Mesenchymal stem cell (in vitro differentiated cells and primary cell): ENCODE data around the gene FMN1.
A peak's percentile ranks its signal among the peaks of the same experiment; 100 is the strongest.

Experiments
- DNase-seq: peaks from one replicate; pipeline ENCODE4 v3.0.0-alpha.2; 2013
- H2AFZ ChIP-seq: one replicate; pipeline ENCODE4 v1.6.1; 2013; ENCODE audit warnings: low read depth, mild to moderate bottlenecking, control low read depth, inconsistent platforms, low read length, moderate library complexity
- H2AK5ac ChIP-seq: 2 replicates; pipeline ENCODE4 v1.6.1; 2013; ENCODE audit warnings: low read length, moderate library complexity, mild to moderate bottlenecking, inconsistent platforms; ENCODE audit not compliant: severe bottlenecking
- H2BK120ac ChIP-seq: one replicate; pipeline ENCODE4 v1.6.1; 2013; ENCODE audit warnings: low read depth, mild to moderate bottlenecking, inconsistent platforms, low read length, moderate library complexity
- H2BK12ac ChIP-seq, 2 experiments: one replicate each; pipeline ENCODE4 v1.6.1; 2013; ENCODE audit warnings: inconsistent platforms in 2 of 2, low read length in 2 of 2, mild to moderate bottlenecking in 2 of 2, moderate library complexity in 2 of 2, control low read depth in 1 of 2
- H2BK15ac ChIP-seq: one replicate; pipeline ENCODE4 v1.6.1; 2013; ENCODE audit warnings: mild to moderate bottlenecking, low read depth, inconsistent platforms; ENCODE audit not compliant: poor library complexity, severe bottlenecking
- H2BK5ac ChIP-seq: 2 replicates; pipeline ENCODE4 v1.6.1; 2013; ENCODE audit warnings: low read depth, mild to moderate bottlenecking, low read length, control low read depth, inconsistent platforms; ENCODE audit not compliant: poor library complexity, severe bottlenecking
- H3K14ac ChIP-seq, 2 experiments: one replicate each; pipeline ENCODE4 v1.6.1; 2013; ENCODE audit warnings: inconsistent platforms in 2 of 2, low read length in 2 of 2, control low read depth in 1 of 2, mild to moderate bottlenecking in 1 of 2, moderate library complexity in 1 of 2
- H3K18ac ChIP-seq, 2 experiments: one replicate each; pipeline ENCODE4 v1.6.1; 2013; ENCODE audit warnings: inconsistent platforms in 2 of 2, low read length in 2 of 2, control low read depth in 1 of 2, low read depth in 1 of 2, mild to moderate bottlenecking in 1 of 2
- H3K23ac ChIP-seq, 2 experiments: one replicate each; pipeline ENCODE4 v1.6.1; 2013; ENCODE audit warnings: inconsistent platforms in 2 of 2, low read length in 2 of 2, mild to moderate bottlenecking in 2 of 2, moderate library complexity in 2 of 2, control low read depth in 1 of 2
- H3K27ac ChIP-seq: 2 replicates; pipeline ENCODE4 v1.5.1; 2013; ENCODE audit warnings: mild to moderate bottlenecking, moderate library complexity, low read length, control low read depth, inconsistent platforms; ENCODE audit not compliant: poor library complexity, severe bottlenecking
- H3K27me3 ChIP-seq, 2 experiments: 2 replicates each; pipeline versions ENCODE4 v1.6.1 to v1.7.0; 2013; ENCODE audit warnings: low read length in 2 of 2, mild to moderate bottlenecking in 2 of 2, moderate library complexity in 2 of 2, control low read depth in 1 of 2, inconsistent platforms in 1 of 2; ENCODE audit not compliant: control insufficient read depth in 1 of 2, insufficient read depth in 1 of 2
- H3K36me3 ChIP-seq, 2 experiments: 2 replicates each; pipeline versions ENCODE4 v1.6.1 to v1.7.0; 2013; ENCODE audit warnings: low read length in 2 of 2, control low read depth in 1 of 2, inconsistent platforms in 1 of 2, low read depth in 1 of 2, mild to moderate bottlenecking in 1 of 2; ENCODE audit not compliant: insufficient read depth in 2 of 2, control insufficient read depth in 1 of 2
- H3K4ac ChIP-seq, 2 experiments: one replicate each; pipeline ENCODE4 v1.6.1; 2013; ENCODE audit warnings: inconsistent platforms in 2 of 2, low read length in 2 of 2, mild to moderate bottlenecking in 2 of 2, moderate library complexity in 2 of 2, control low read depth in 1 of 2, low read depth in 1 of 2
- H3K4me1 ChIP-seq: 2 replicates; pipeline ENCODE4 v1.6.1; 2013; ENCODE audit warnings: low read depth, low read length, control low read depth; ENCODE audit not compliant: control insufficient read depth, insufficient read depth
- H3K4me2 ChIP-seq: 2 replicates; pipeline ENCODE4 v1.6.1; 2013; ENCODE audit warnings: low read length, mild to moderate bottlenecking, inconsistent platforms; ENCODE audit not compliant: poor library complexity, severe bottlenecking
- H3K4me3 ChIP-seq, 2 experiments: 2 replicates each; pipeline versions ENCODE4 v1.5.1 to v1.7.0; 2013; ENCODE audit warnings: low read length in 2 of 2, mild to moderate bottlenecking in 2 of 2, control low read depth in 1 of 2, low read depth in 1 of 2; ENCODE audit not compliant: insufficient read depth in 1 of 2
- H3K79me1 ChIP-seq: replicated peaks from 2 replicates; pipeline ENCODE4 v1.6.1; 2013; ENCODE audit warnings: mild to moderate bottlenecking, control low read depth, low read length, inconsistent platforms; ENCODE audit not compliant: poor library complexity, severe bottlenecking
- H3K9ac ChIP-seq: 2 replicates; pipeline ENCODE4 v1.7.0; 2013; ENCODE audit warnings: mild to moderate bottlenecking, low read length, moderate library complexity
- H3K9me3 ChIP-seq: 2 replicates; pipeline ENCODE4 v1.7.0; 2013; ENCODE audit warnings: mild to moderate bottlenecking, low read length; ENCODE audit not compliant: control insufficient read depth
- H4K8ac ChIP-seq: one replicate; pipeline ENCODE4 v1.6.1; 2013; ENCODE audit warnings: inconsistent platforms, mild to moderate bottlenecking, low read length, moderate library complexity
- H4K91ac ChIP-seq: one replicate; pipeline ENCODE4 v1.6.1; 2013; ENCODE audit warnings: mild to moderate bottlenecking, low read length, inconsistent platforms
- WGBS: methylation state at CpG from one replicate; pipeline ENCODE4 v1.1.7; 2013; ENCODE audit warnings: mixed read lengths; 5-methylcytosine and 5-hydroxymethylcytosine counted together

The FMN1 gene

DNA sequence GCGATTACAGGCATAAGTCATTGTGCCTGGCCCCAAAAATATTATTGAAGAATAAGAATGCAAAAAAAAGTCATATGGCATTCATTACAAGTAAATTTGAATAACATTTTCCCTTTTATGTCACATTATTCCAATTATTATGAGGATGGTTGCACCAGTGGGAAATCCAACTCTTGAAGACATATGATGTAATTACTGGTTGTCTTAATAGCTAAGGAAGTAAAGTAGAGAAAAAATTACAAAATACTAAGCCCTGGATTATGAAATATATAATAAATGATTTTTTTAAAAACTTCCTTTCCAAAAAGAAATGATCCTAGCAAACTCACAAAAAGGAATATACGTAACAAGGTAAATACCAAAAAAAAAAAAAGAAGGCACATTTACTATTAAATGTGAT lies 98.9 kb downstream of the FMN1 start:
- H3K4me1 ChIP-seq, result peaks cover 5% of the 10 kb centered on the region
- no peak overlapping the region for H3K9ac ChIP-seq
- H3K79me1 ChIP-seq, result no peaks in the 10 kb centered on the region
- no CpG with 5 or more reads among the region's 2 CpGs for WGBS
- H2BK5ac ChIP-seq, result no peak overlapping the region
- no peak overlapping the region for H3K4me2 ChIP-seq
- no peak overlapping the region for H4K91ac ChIP-seq
- no peak overlapping the region for H4K8ac ChIP-seq
- H3K36me3 ChIP-seq, result no peaks in the 10 kb centered on the region
- no peaks in the 10 kb centered on the region for H3K27me3 ChIP-seq
- no peak overlapping the region for H2AK5ac ChIP-seq
- no peak overlapping the region for H2BK15ac ChIP-seq
- no peak overlapping the region for H2BK120ac ChIP-seq
- no peaks in the 10 kb centered on the region for H3K9me3 ChIP-seq
- no peak overlapping the region for H3K23ac ChIP-seq
- H2AFZ ChIP-seq, result no peak overlapping the region
- no peak overlapping the region for H3K4me3 ChIP-seq
- H3K4ac ChIP-seq, result no peak overlapping the region
- no peak overlapping the region for H3K18ac ChIP-seq
- H3K27ac ChIP-seq, result no peak overlapping the region
- no peak for DNase-seq
- no peak overlapping the region for H3K14ac ChIP-seq
- no peak overlapping the region for H2BK12ac ChIP-seq

DNA sequence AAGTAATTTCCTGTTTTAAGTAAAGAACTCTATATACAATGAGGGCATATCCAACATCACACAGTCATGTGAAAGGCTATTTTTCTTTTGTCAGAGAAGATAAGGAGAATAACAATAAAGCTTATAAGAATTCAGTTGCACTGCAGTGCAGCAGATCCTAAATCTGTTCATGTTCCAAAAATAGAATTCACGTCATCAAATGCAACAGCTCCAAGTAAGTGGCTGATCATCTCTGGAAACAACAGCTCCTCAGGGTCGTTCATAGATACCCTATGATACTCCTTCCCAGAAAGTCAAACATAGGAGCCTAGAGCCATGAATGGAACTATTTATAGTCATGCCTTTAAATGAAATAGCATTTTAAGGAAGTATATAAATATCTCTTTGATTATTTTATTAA lies 100.2 kb downstream of the FMN1 start:
- H2AK5ac ChIP-seq, result no peak overlapping the region
- no peak overlapping the region for H3K23ac ChIP-seq
- H3K36me3 ChIP-seq, result no peaks in the 10 kb centered on the region
- peak overlapping the region; percentile 58 for H3K9ac ChIP-seq
- H2BK5ac ChIP-seq, result no peak overlapping the region
- peaks cover 5% of the 10 kb centered on the region for H3K4me1 ChIP-seq
- H3K14ac ChIP-seq, result no peak overlapping the region
- no peak overlapping the region for H3K4me3 ChIP-seq
- H4K8ac ChIP-seq, result no peak overlapping the region
- H3K9me3 ChIP-seq, result no peaks in the 10 kb centered on the region
- H4K91ac ChIP-seq, result no peak overlapping the region
- no peaks in the 10 kb centered on the region for H3K79me1 ChIP-seq
- no peak overlapping the region for H2BK120ac ChIP-seq
- no peak overlapping the region for H3K4ac ChIP-seq
- H3K4me2 ChIP-seq, result no peak overlapping the region
- H2BK15ac ChIP-seq, result no peak overlapping the region
- H2AFZ ChIP-seq, result no peak overlapping the region
- no peak overlapping the region for H2BK12ac ChIP-seq
- no peaks in the 10 kb centered on the region for H3K27me3 ChIP-seq
- no peak overlapping the region for H3K27ac ChIP-seq
- peak; percentile 65 for DNase-seq
- WGBS, result 27% methylated on average over 1 of the region's 2 CpGs
- no peak overlapping the region for H3K18ac ChIP-seq

GRCh38 chr15:33093222-33093621 lies 101.3 kb downstream of the FMN1 start:
- Histone ChIP-seq H3K23ac (no peak overlapping the region), H3K27me3 (no peaks in the 10 kb centered on the region), H3K36me3 (no peaks in the 10 kb centered on the region), H3K4me2 (no peak overlapping the region), H3K4ac (no peak overlapping the region), H3K9ac (no peak overlapping the region), H3K4me1 (peaks cover 2% of the 10 kb centered on the region), H2BK15ac (no peak overlapping the region), H3K18ac (no peak overlapping the region), H2BK120ac (no peak overlapping the region), H3K9me3 (no peaks in the 10 kb centered on the region), H3K14ac (no peak overlapping the region), H3K27ac (no peak overlapping the region), H2BK5ac (no peak overlapping the region), H4K91ac (no peak overlapping the region), H4K8ac (no peak overlapping the region), H2BK12ac (peak overlapping the region in 1 of 2 experiments; percentile 52), H2AK5ac (no peak overlapping the region), H2AFZ (no peak overlapping the region), H3K4me3 (no peak overlapping the region), H3K79me1 (no peaks in the 10 kb centered on the region)
- no peak for DNase-seq
- no CpG with 5 or more reads among the region's 2 CpGs for WGBS

GRCh38 chr15:33091983-33092693 lies 102.4 kb downstream of the FMN1 start:
- Histone ChIP-seq H4K8ac (no peak overlapping the region), H3K4me3 (no peak overlapping the region), H3K4me2 (no peak overlapping the region), H3K79me1 (no peaks in the 10 kb centered on the region), H2BK120ac (no peak overlapping the region), H3K4ac (no peak overlapping the region), H3K23ac (no peak overlapping the region), H2AFZ (no peak overlapping the region), H2BK12ac (peak overlapping the region; percentile 2 to 59), H2BK15ac (no peak overlapping the region), H3K27ac (no peak overlapping the region), H3K9ac (no peak overlapping the region), H3K14ac (no peak overlapping the region), H4K91ac (no peak overlapping the region), H3K4me1 (peaks cover 2% of the 10 kb centered on the region), H3K27me3 (no peaks in the 10 kb centered on the region), H3K18ac (peak overlapping the region; percentile 52 to 63), H3K9me3 (no peaks in the 10 kb centered on the region), H2BK5ac (no peak overlapping the region), H3K36me3 (no peaks in the 10 kb centered on the region), H2AK5ac (no peak overlapping the region)
- no peak for DNase-seq
- WGBS, result 78% methylated on average over 14 of the region's 15 CpGs
